DND-41 (cell line): ENCODE measurements around the gene RNU6-1.

ENCODE experiments used
- ATAC-seq: fragments of 200-7000 bp; cut with Tn5 transposase; 3 replicates; pipeline ENCODE4 v1.9.1; 2021; ENCODE audit warnings: low read depth; ENCODE audit not compliant: insufficient read depth
- DNase-seq: peaks from one replicate; pipeline ENCODE4 v3.0.0-alpha.2; 2020
- H2AFZ ChIP-seq: 2 replicates; pipeline ENCODE4 v1.6.0; 2012; ENCODE audit warnings: low read depth, low read length
- H3K27ac ChIP-seq: 2 replicates; pipeline ENCODE4 v1.5.1; 2012; ENCODE audit warnings: low read length, inconsistent platforms
- H3K27me3 ChIP-seq: fragments of 200-600 bp; sonication (generic); 2 replicates; pipeline ENCODE4 v1.6.0; 2012; ENCODE audit warnings: low read length, mild to moderate bottlenecking, inconsistent platforms; ENCODE audit not compliant: insufficient read depth, poor library complexity
- H3K36me3 ChIP-seq: 2 replicates; pipeline ENCODE4 v1.5.1; 2012; ENCODE audit warnings: low read length, inconsistent platforms; ENCODE audit not compliant: insufficient read depth
- H3K4me1 ChIP-seq: 2 replicates; pipeline ENCODE4 v1.5.1; 2012; ENCODE audit warnings: mild to moderate bottlenecking, low read length; ENCODE audit not compliant: insufficient read depth
- H3K4me2 ChIP-seq: 2 replicates; pipeline ENCODE4 v1.6.0; 2012; ENCODE audit warnings: mild to moderate bottlenecking, moderate library complexity, low read length, inconsistent platforms; ENCODE audit not compliant: insufficient read depth
- H3K4me3 ChIP-seq, 2 experiments: fragments of 200-600 bp in 1 of 2; shearing (Covaris generic) in 1 of 2; 2 replicates each; pipeline ENCODE4 v1.5.1; 2012 to 2016; ENCODE audit warnings: inconsistent platforms in 2 of 2, low read length in 2 of 2, mild to moderate bottlenecking in 2 of 2, low read depth in 1 of 2, moderate library complexity in 1 of 2
- H3K79me2 ChIP-seq: 2 replicates; pipeline ENCODE4 v1.6.0; 2012; ENCODE audit warnings: low read length, inconsistent platforms; ENCODE audit not compliant: insufficient read depth
- H3K9ac ChIP-seq: 2 replicates; pipeline ENCODE4 v1.6.0; 2012; ENCODE audit warnings: low read depth, mild to moderate bottlenecking, inconsistent platforms, low read length, moderate library complexity
- H3K9me3 ChIP-seq: 2 replicates; pipeline ENCODE4 v1.5.1; 2012; ENCODE audit warnings: low read length, moderate library complexity, mild to moderate bottlenecking, inconsistent platforms; ENCODE audit not compliant: insufficient read depth, severe bottlenecking
- H4K20me1 ChIP-seq: 2 replicates; pipeline ENCODE4 v1.6.0; 2012; ENCODE audit warnings: low read length; ENCODE audit not compliant: insufficient read depth
- CTCF ChIP-seq: IDR thresholded peaks from 2 replicates; pipeline ENCODE4 v1.5.1; 2012; ENCODE audit warnings: borderline replicate concordance, low read length, moderate library complexity, mild to moderate bottlenecking; ENCODE audit not compliant: poor library complexity, severe bottlenecking; ENCODE audit errors: extremely low read depth
- EZH2 ChIP-seq: IDR thresholded peaks from 3 replicates; pipeline ENCODE4 v1.6.1; 2012; ENCODE audit warnings: borderline replicate concordance, low read depth, mild to moderate bottlenecking, moderate library complexity, low read length, inconsistent platforms; ENCODE audit not compliant: severe bottlenecking

The RNU6-1 gene

GRCh38 chr15:67840749-67841512 is 1.1 kb upstream of the RNU6-1 start:
- Histone ChIP-seq H3K4me3 (peak overlapping the region; percentile 74 to 94), H3K9me3 (no peaks in the 10 kb centered on the region), H3K4me1 (peaks cover 40% of the 10 kb centered on the region), H3K27ac (peak overlapping the region; percentile 98), H3K9ac (peak overlapping the region; percentile 97), H4K20me1 (no peaks in the 10 kb centered on the region), H3K4me2 (peak overlapping the region; percentile 96), H3K27me3 (no peaks in the 10 kb centered on the region), H3K79me2 (no peaks in the 10 kb centered on the region), H3K36me3 (no peaks in the 10 kb centered on the region), H2AFZ (peak overlapping the region; percentile 98)
- no peak for TF ChIP-seq EZH2
- TF ChIP-seq CTCF, result no peak
- peak; percentile 46 for ATAC-seq
- peak; percentile 50 for DNase-seq

GRCh38 chr15:67839499-67839928 is 331 bp downstream of the RNU6-1 start:
- H3K4me3 ChIP-seq, result peak overlapping the region; percentile 24 to 94; a peak in 3 of 4 replicates
- no peaks in the 10 kb centered on the region for H3K9me3 ChIP-seq
- peak; percentile 58 for DNase-seq
- no peaks in the 10 kb centered on the region for H3K27me3 ChIP-seq
- H3K27ac ChIP-seq, result peak overlapping the region; percentile 98
- H3K36me3 ChIP-seq, result no peaks in the 10 kb centered on the region
- no peaks in the 10 kb centered on the region for H3K79me2 ChIP-seq
- H3K9ac ChIP-seq, result peak overlapping the region; percentile 97
- H3K4me1 ChIP-seq, result peaks cover 43% of the 10 kb centered on the region
- peak; percentile 44 for ATAC-seq
- no peak for TF ChIP-seq EZH2
- TF ChIP-seq CTCF, result no peak
- peak overlapping the region; percentile 80 for H2AFZ ChIP-seq
- no peaks in the 10 kb centered on the region for H4K20me1 ChIP-seq
- H3K4me2 ChIP-seq, result peak overlapping the region; percentile 96

- no peaks in the 10 kb centered on the region for H3K79me2 ChIP-seq
- H3K4me2 ChIP-seq, result peak overlapping the region; percentile 96
- peak overlapping the region in 1 of 2 experiments; percentile 94; a peak in 2 of 4 replicates for H3K4me3 ChIP-seq
- no peaks in the 10 kb centered on the region for H3K9me3 ChIP-seq
- no peak for ATAC-seq
- DNase-seq, result no peak
- no peaks in the 10 kb centered on the region for H3K27me3 ChIP-seq
- TF ChIP-seq CTCF (no peak), EZH2 (no peak)
- peaks cover 43% of the 10 kb centered on the region for H3K4me1 ChIP-seq
- H3K27ac ChIP-seq, result peak overlapping the region; percentile 98
- H2AFZ ChIP-seq, result peak overlapping the region; percentile 80
- peak overlapping the region; percentile 97 for H3K9ac ChIP-seq
- H3K36me3 ChIP-seq, result no peaks in the 10 kb centered on the region
- H4K20me1 ChIP-seq, result no peaks in the 10 kb centered on the region
These were observed 984 bp downstream of the RNU6-1 start for GRCh38 chr15:67838789-67839332.
